ENCODE data around the gene ARMC9.
"Not testable (repeated sequence)": the region's sequence is repeated elsewhere in the genome, so short reads cannot be mapped to it uniquely, and the experiment has no call there.

ARMC9 gene

GRCh38 chr2:231399853-231400680 lies 201.6 kb downstream of the ARMC9 start:
- Histone ChIP-seq H3K27me3 (ENCODE audit: insufficient read depth, low read depth) (no peaks in the 10 kb centered on the region), H4K20me1 (ENCODE audit: insufficient read depth) (no peaks in the 10 kb centered on the region), H3K79me2 (ENCODE audit: insufficient read depth, low read depth) (no peaks in the 10 kb centered on the region), H3K9ac (no peak overlapping the region), H3K4me3 (IDR thresholded peaks at IDR 0.05; ENCODE audit: insufficient read depth, low read depth, low read length) (no peak overlapping the region), H3K27ac (no peak overlapping the region), H3K4me1 (ENCODE audit: low read depth, poor library complexity, severe bottlenecking) (peaks cover 5% of the 10 kb centered on the region), H3K4me2 (no peak overlapping the region), H3K36me3 (ENCODE audit: insufficient read depth) (no peaks in the 10 kb centered on the region), H2AFZ (ENCODE audit: low read depth) (no peak overlapping the region)
- TF ChIP-seq CTCF (conservative IDR thresholded peaks at IDR 0.05; ENCODE audit: low read depth, low read length) = no peak

- H3K4me3 ChIP-seq (IDR thresholded peaks at IDR 0.05; ENCODE audit: insufficient read depth, low read depth, low read length); H4K20me1 ChIP-seq (ENCODE audit: insufficient read depth); H2AFZ ChIP-seq (ENCODE audit: low read depth); H3K27me3 ChIP-seq (ENCODE audit: insufficient read depth, low read depth); H3K27ac ChIP-seq; H3K36me3 ChIP-seq (ENCODE audit: insufficient read depth); H3K4me1 ChIP-seq (ENCODE audit: low read depth, poor library complexity, severe bottlenecking); H3K4me2 ChIP-seq; H3K9ac ChIP-seq; H3K79me2 ChIP-seq (ENCODE audit: insufficient read depth, low read depth): not testable (repeated sequence)
Observed at GRCh38 chr2:231400681-231401080, 202.2 kb downstream of the ARMC9 start.

GRCh38 chr2:231401101-231401500 lies 202.7 kb downstream of the ARMC9 start:
- H2AFZ ChIP-seq (ENCODE audit: low read depth); H3K4me3 ChIP-seq (IDR thresholded peaks at IDR 0.05; ENCODE audit: insufficient read depth, low read depth, low read length); H3K9ac ChIP-seq; H3K27ac ChIP-seq; H4K20me1 ChIP-seq (ENCODE audit: insufficient read depth); H3K36me3 ChIP-seq (ENCODE audit: insufficient read depth); H3K79me2 ChIP-seq (ENCODE audit: insufficient read depth, low read depth); H3K4me2 ChIP-seq; H3K27me3 ChIP-seq (ENCODE audit: insufficient read depth, low read depth): not testable (repeated sequence)
- H3K4me1 ChIP-seq (ENCODE audit: low read depth, poor library complexity, severe bottlenecking) = peaks cover 14% of the 10 kb centered on the region

GRCh38 chr2:231403421-231404182 lies 205.2 kb downstream of the ARMC9 start:
- H3K4me1 ChIP-seq (ENCODE audit: low read depth, poor library complexity, severe bottlenecking) = peaks cover 19% of the 10 kb centered on the region
- not testable (repeated sequence) for H3K79me2 ChIP-seq (ENCODE audit: insufficient read depth, low read depth); H3K27me3 ChIP-seq (ENCODE audit: insufficient read depth, low read depth); H3K4me3 ChIP-seq (IDR thresholded peaks at IDR 0.05; ENCODE audit: insufficient read depth, low read depth, low read length); H3K36me3 ChIP-seq (ENCODE audit: insufficient read depth); H3K27ac ChIP-seq; H3K9ac ChIP-seq; H3K4me2 ChIP-seq; H4K20me1 ChIP-seq (ENCODE audit: insufficient read depth); H2AFZ ChIP-seq (ENCODE audit: low read depth)

- H3K9ac ChIP-seq; H3K36me3 ChIP-seq (ENCODE audit: insufficient read depth); H3K27me3 ChIP-seq (ENCODE audit: insufficient read depth, low read depth); H3K4me3 ChIP-seq (IDR thresholded peaks at IDR 0.05; ENCODE audit: insufficient read depth, low read depth, low read length); H3K4me2 ChIP-seq; H4K20me1 ChIP-seq (ENCODE audit: insufficient read depth); H2AFZ ChIP-seq (ENCODE audit: low read depth); H3K27ac ChIP-seq; H3K79me2 ChIP-seq (ENCODE audit: insufficient read depth, low read depth): not testable (repeated sequence)
- peaks cover 19% of the 10 kb centered on the region for H3K4me1 ChIP-seq (ENCODE audit: low read depth, poor library complexity, severe bottlenecking)
Observed at GRCh38 chr2:231404183-231404578, 205.8 kb downstream of the ARMC9 start.

GRCh38 chr2:231405601-231406367 lies 207.4 kb downstream of the ARMC9 start:
- H3K27me3 ChIP-seq (ENCODE audit: insufficient read depth, low read depth); H4K20me1 ChIP-seq (ENCODE audit: insufficient read depth); H3K27ac ChIP-seq; H3K79me2 ChIP-seq (ENCODE audit: insufficient read depth, low read depth); H3K9ac ChIP-seq; H3K36me3 ChIP-seq (ENCODE audit: insufficient read depth); H3K4me3 ChIP-seq (IDR thresholded peaks at IDR 0.05; ENCODE audit: insufficient read depth, low read depth, low read length): not testable (repeated sequence)
- peak; percentile 58 for TF ChIP-seq CTCF (conservative IDR thresholded peaks at IDR 0.05; ENCODE audit: low read depth, low read length)
- Histone ChIP-seq H3K4me2 (peak overlapping the region; percentile 21; the same call in 1 of the 2 replicates), H2AFZ (ENCODE audit: low read depth) (peak overlapping the region; percentile 86), H3K4me1 (ENCODE audit: low read depth, poor library complexity, severe bottlenecking) (peaks cover 19% of the 10 kb centered on the region)

- not testable (repeated sequence) for H3K4me3 ChIP-seq (IDR thresholded peaks at IDR 0.05; ENCODE audit: insufficient read depth, low read depth, low read length); H3K4me2 ChIP-seq; H3K9ac ChIP-seq; H3K27ac ChIP-seq; H3K36me3 ChIP-seq (ENCODE audit: insufficient read depth); H2AFZ ChIP-seq (ENCODE audit: low read depth); H4K20me1 ChIP-seq (ENCODE audit: insufficient read depth); H3K79me2 ChIP-seq (ENCODE audit: insufficient read depth, low read depth); H3K27me3 ChIP-seq (ENCODE audit: insufficient read depth, low read depth)
- H3K4me1 ChIP-seq (ENCODE audit: low read depth, poor library complexity, severe bottlenecking) = peaks cover 19% of the 10 kb centered on the region
Observed at GRCh38 chr2:231407686-231408085, 209.3 kb downstream of the ARMC9 start.

- not testable (repeated sequence) for H2AFZ ChIP-seq (ENCODE audit: low read depth); H3K27me3 ChIP-seq (ENCODE audit: insufficient read depth, low read depth); H3K79me2 ChIP-seq (ENCODE audit: insufficient read depth, low read depth); H3K9ac ChIP-seq; H3K36me3 ChIP-seq (ENCODE audit: insufficient read depth); H3K4me3 ChIP-seq (IDR thresholded peaks at IDR 0.05; ENCODE audit: insufficient read depth, low read depth, low read length); H3K4me2 ChIP-seq; H4K20me1 ChIP-seq (ENCODE audit: insufficient read depth); H3K27ac ChIP-seq
- peaks cover 19% of the 10 kb centered on the region for H3K4me1 ChIP-seq (ENCODE audit: low read depth, poor library complexity, severe bottlenecking)
Observed at GRCh38 chr2:231408304-231408703, 209.9 kb downstream of the ARMC9 start.
